SU-DHL-6 (cell line): Measurements from ENCODE around the gene ZNFX1.

Source experiments
- EZH2phosphoT487 ChIP-seq: fragments of 200-600 bp; sonication (generic), shearing (Covaris generic); conservative IDR thresholded peaks from 2 replicates; pipeline ENCODE4 v1.6.1; 2018; ENCODE audit warnings: mild to moderate bottlenecking, antibody characterized with exemption, low read length, moderate library complexity, mixed read lengths
- TF ChIP-seq, protein P1 (sequence below): fragments of 200-600 bp; sonication (generic); IDR thresholded peaks from one replicate; pipeline ENCODE4 v1.5.1; 2017; ENCODE audit warnings: antibody characterized with exemption, mild to moderate bottlenecking, low read length, moderate library complexity; ENCODE audit not compliant: insufficient read depth, poor library complexity, severe bottlenecking

DNA sequence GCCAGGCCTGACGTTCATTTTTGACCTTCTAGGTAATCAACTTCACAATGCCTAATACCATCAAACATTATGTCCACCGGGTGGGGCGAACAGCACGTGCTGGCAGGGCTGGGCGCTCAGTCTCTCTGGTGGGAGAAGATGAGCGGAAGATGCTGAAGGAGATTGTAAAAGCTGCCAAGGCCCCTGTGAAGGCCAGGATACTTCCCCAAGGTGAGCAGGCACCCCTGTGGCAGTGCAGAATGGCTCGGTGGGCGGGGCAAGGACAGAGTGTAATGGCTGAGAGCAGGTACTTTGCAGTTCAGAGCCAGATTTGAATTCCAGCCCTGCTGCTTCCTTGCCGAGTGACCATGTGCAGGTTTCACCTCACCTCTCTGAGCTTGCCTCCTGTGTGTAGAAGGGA lies 41.6 kb downstream of the ZNFX1 start:
- TF ChIP-seq, protein P1, sequence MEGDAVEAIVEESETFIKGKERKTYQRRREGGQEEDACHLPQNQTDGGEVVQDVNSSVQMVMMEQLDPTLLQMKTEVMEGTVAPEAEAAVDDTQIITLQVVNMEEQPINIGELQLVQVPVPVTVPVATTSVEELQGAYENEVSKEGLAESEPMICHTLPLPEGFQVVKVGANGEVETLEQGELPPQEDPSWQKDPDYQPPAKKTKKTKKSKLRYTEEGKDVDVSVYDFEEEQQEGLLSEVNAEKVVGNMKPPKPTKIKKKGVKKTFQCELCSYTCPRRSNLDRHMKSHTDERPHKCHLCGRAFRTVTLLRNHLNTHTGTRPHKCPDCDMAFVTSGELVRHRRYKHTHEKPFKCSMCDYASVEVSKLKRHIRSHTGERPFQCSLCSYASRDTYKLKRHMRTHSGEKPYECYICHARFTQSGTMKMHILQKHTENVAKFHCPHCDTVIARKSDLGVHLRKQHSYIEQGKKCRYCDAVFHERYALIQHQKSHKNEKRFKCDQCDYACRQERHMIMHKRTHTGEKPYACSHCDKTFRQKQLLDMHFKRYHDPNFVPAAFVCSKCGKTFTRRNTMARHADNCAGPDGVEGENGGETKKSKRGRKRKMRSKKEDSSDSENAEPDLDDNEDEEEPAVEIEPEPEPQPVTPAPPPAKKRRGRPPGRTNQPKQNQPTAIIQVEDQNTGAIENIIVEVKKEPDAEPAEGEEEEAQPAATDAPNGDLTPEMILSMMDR: no peak
- no peak for TF ChIP-seq EZH2phosphoT487
